NT2/D1 (cell line): Measurements from ENCODE around the gene ZC3HAV1L.

ENCODE experiments used
- SUZ12 ChIP-seq: IDR thresholded peaks from 2 replicates; pipeline ENCODE4 v1.6.1; 2011; ENCODE audit not compliant: insufficient read length, insufficient read depth; ENCODE audit errors: extremely low read depth
- ZNF274 ChIP-seq: IDR thresholded peaks from 2 replicates; pipeline ENCODE4 v1.6.1; 2011; ENCODE audit warnings: mild to moderate bottlenecking, low read depth, low read length

- TF ChIP-seq ZNF274 = no peak
- TF ChIP-seq SUZ12 = no peak
Measured at GRCh38 chr7:139036901-139037300, 1.1 kb upstream of the ZC3HAV1L start.
